Panc1 (cell line): ENCODE data around the gene HAT1. TPM values are rescaled to one million over a fixed set of nuclear protein-coding genes. Genes with fewer than 3 reads are reported as not detected.

Experiments used
- ATAC-seq: fragments of 200-7000 bp; cut with Tn5 transposase; 2 replicates; pipeline ENCODE4 v1.9.1; 2020; ENCODE audit warnings: mild to moderate bottlenecking, moderate library complexity
- BruUV-seq: library from RNA; stranded (reverse); fragments of 400-500 nt; replicated peaks from 2 replicates; lab custom pipeline; 2021; lab: Mats Ljungman, UMichigan
- CTCF ChIA-PET: fragments of 300-600 bp; sonication (Branson Sonifier 250); formaldehyde crosslinking; loops from one replicate; lab custom pipeline; 2022; ENCODE audit warnings: antibody characterized with exemption; lab: Charles Lee
- POLR2A ChIA-PET: fragments of 300-600 bp; sonication (Branson Sonifier 250); formaldehyde crosslinking; loops from one replicate; lab custom pipeline; 2022; ENCODE audit warnings: antibody characterized with exemption; lab: Charles Lee
- DNase-seq: peaks from one replicate; pipeline ENCODE4 v3.0.0-alpha.2; 2010; ENCODE audit warnings: low read depth, low spot score
- H3K27ac ChIP-seq: 2 replicates; pipeline ENCODE4 v1.5.1; 2011; ENCODE audit warnings: mild to moderate bottlenecking, low read length, inconsistent platforms
- H3K27me3 ChIP-seq: fragments of 200-500 bp; sonication (Bioruptor generic); 2 replicates; pipeline ENCODE4 v1.6.0; 2014; ENCODE audit warnings: low read length, inconsistent platforms; ENCODE audit not compliant: control insufficient read depth, insufficient read depth
- H3K36me3 ChIP-seq: fragments of 200-500 bp; sonication (Bioruptor generic); 2 replicates; pipeline ENCODE4 v1.5.1; 2014; ENCODE audit warnings: inconsistent platforms, mild to moderate bottlenecking, low read length, moderate library complexity; ENCODE audit not compliant: control insufficient read depth, insufficient read depth
- H3K4me1 ChIP-seq: 2 replicates; pipeline ENCODE4 v1.5.1; 2011; ENCODE audit warnings: inconsistent platforms, mild to moderate bottlenecking, low read length, moderate library complexity; ENCODE audit not compliant: control insufficient read depth, insufficient read depth
- H3K4me3 ChIP-seq, 2 experiments: 2 replicates each; pipeline ENCODE4 v1.5.1; 2011 to 2012; ENCODE audit warnings: low read depth in 2 of 2, low read length in 2 of 2, mild to moderate bottlenecking in 2 of 2, inconsistent platforms in 1 of 2, moderate library complexity in 1 of 2
- H3K9me3 ChIP-seq: fragments of 200-500 bp; sonication (Bioruptor generic); 2 replicates; pipeline ENCODE4 v1.5.1; 2014; ENCODE audit warnings: low read depth, mild to moderate bottlenecking, inconsistent platforms, low read length, moderate library complexity; ENCODE audit not compliant: control insufficient read depth, insufficient read depth
- CTCF ChIP-seq: fragments of 450-650 bp; IDR thresholded peaks from 2 replicates; pipeline ENCODE4 v1.5.1; 2017; ENCODE audit warnings: mild to moderate bottlenecking
- POLR2AphosphoS5 ChIP-seq: IDR thresholded peaks from 2 replicates; pipeline ENCODE4 v1.6.1; 2012; ENCODE audit warnings: mild to moderate bottlenecking, low read depth, low read length, moderate library complexity
- REST ChIP-seq, 2 experiments: IDR thresholded peaks; 2 replicates each; pipeline ENCODE4 v1.6.1; 2011 to 2012; ENCODE audit warnings: low read depth in 2 of 2, control low read depth in 1 of 2, low read length in 1 of 2, mild to moderate bottlenecking in 1 of 2, moderate library complexity in 1 of 2; ENCODE audit not compliant: insufficient read depth in 1 of 2
- SIN3A ChIP-seq: IDR thresholded peaks from 2 replicates; pipeline ENCODE4 v1.6.1; 2012; ENCODE audit warnings: low read depth, mild to moderate bottlenecking, low read length, moderate library complexity, borderline replicate concordance; ENCODE audit not compliant: insufficient read depth
- TCF7L2 ChIP-seq: IDR thresholded peaks from 2 replicates; pipeline ENCODE4 v1.6.1; 2011; ENCODE audit warnings: mild to moderate bottlenecking, low read depth, low read length, inconsistent platforms
- in situ Hi-C: cut with HindIII; loops from 2 replicates; pipeline ENCODE4 v1.10.0; 2016; ENCODE audit warnings: low sequenced_read_pairs, low pct_unique_long_range_greater_than_20kb
- intact Hi-C: fragments of 100-400 bp; cut with micrococcal nuclease; formaldehyde crosslinking; loops from one replicate; pipeline ENCODE4 v1.10.0; 2022; ENCODE audit not compliant: unreplicated experiment
- total RNA-seq: library from RNA; stranded (reverse); gene quantifications from one replicate; pipeline ENCODE4 v1.2.1, GENCODE V29; 2021; ENCODE audit not compliant: unreplicated experiment

The HAT1 gene
- total RNA-seq, 1 experiment from 2014 or later, result 74.7 TPM

GRCh38 chr2:171963198-171963597 is 40.9 kb downstream of the HAT1 start:
- ChIA-PET CTCF (no interaction called here), POLR2A (no interaction called here)
- intact Hi-C loops (no loop called here), in situ Hi-C loops (no loop called here)
- Histone ChIP-seq H3K4me1 (no peaks in the 10 kb centered on the region; the same call in 1 of the 2 replicates), H3K27me3 (no peaks in the 10 kb centered on the region), H3K9me3 (no peaks in the 10 kb centered on the region), H3K36me3 (peaks cover 18% of the 10 kb centered on the region), H3K4me3 (no peak overlapping the region), H3K27ac (no peak overlapping the region)
- no peak for DNase-seq
- no TSS peak for BruUV-seq
- ATAC-seq, result no peak
- TF ChIP-seq CTCF, result no peak
- TF ChIP-seq SIN3A, result no peak

- in situ Hi-C loops (no loop called here), intact Hi-C loops (no loop called here)
- H3K27ac ChIP-seq, result no peak overlapping the region
- CTCF ChIA-PET, result no interaction called here
- H3K36me3 ChIP-seq, result peaks cover 20% of the 10 kb centered on the region
- DNase-seq (no peak), ATAC-seq (no peak)
- TF ChIP-seq POLR2AphosphoS5, result no peak
- no peak for TF ChIP-seq REST (IDR thresholded peaks at IDR 0.05; ENCODE audit: insufficient read depth in 1 of 2, low read depth in 2 of 2, low read length in 1 of 2)
- TF ChIP-seq TCF7L2, result no peak
- TF ChIP-seq CTCF, result no peak
- no peak for TF ChIP-seq SIN3A
- POLR2A ChIA-PET, result interaction anchor here (0.6 kb wide), 1 partner anchor 9 kb away, joined by 11 read pairs; no protein-coding TSS in a partner anchor
- no peaks in the 10 kb centered on the region for H3K9me3 ChIP-seq
- H3K4me1 ChIP-seq, result no peaks in the 10 kb centered on the region; the same call in 1 of the 2 replicates
- no TSS peak for BruUV-seq
- H3K4me3 ChIP-seq, result no peak overlapping the region
- no peaks in the 10 kb centered on the region for H3K27me3 ChIP-seq
Measured at GRCh38 chr2:171964308-171964707, 42.0 kb downstream of the HAT1 start.
